Activated T-cell treated with anti-CD3 and anti-CD28 coated beads for 48 hours (primary cell): Measurements from ENCODE around the gene EIF4EBP2.

Experiments
- DNase-seq: peaks from one replicate; pipeline ENCODE4 v3.0.0-alpha.2; 2020; ENCODE audit warnings: low read depth

The EIF4EBP2 gene

GRCh38 chr10:70432561-70433263 is 28.8 kb downstream of the EIF4EBP2 start:
- no peak for DNase-seq

- DNase-seq, result no peak
These were observed 29.8 kb downstream of the EIF4EBP2 start for GRCh38 chr10:70433581-70434280.

GRCh38 chr10:70435241-70436085 is 31.5 kb downstream of the EIF4EBP2 start:
- DNase-seq, result no peak

- DNase-seq, result no peak
These were observed 33.8 kb downstream of the EIF4EBP2 start for GRCh38 chr10:70437721-70438120.

GRCh38 chr10:70440296-70441160 is 36.6 kb downstream of the EIF4EBP2 start:
- no peak for DNase-seq

- DNase-seq, result no peak
These were observed 37.4 kb downstream of the EIF4EBP2 start, which contains the start of gene NODAL for GRCh38 chr10:70441161-70441894. TSS of gene NODAL (minus strand) at chr10:70441681. CDS start at chr10:70441667, 14 bp downstream.

- no peak for DNase-seq
These were observed 38.0 kb downstream of the EIF4EBP2 start for GRCh38 chr10:70441895-70442309.

GRCh38 chr10:70442332-70442988 is 38.5 kb downstream of the EIF4EBP2 start:
- DNase-seq, result no peak

GRCh38 chr10:70444744-70445143 is 40.8 kb downstream of the EIF4EBP2 start:
- DNase-seq, result no peak

GRCh38 chr10:70445718-70446657 is 42.0 kb downstream of the EIF4EBP2 start:
- no peak for DNase-seq

- no peak for DNase-seq
These were observed 44.3 kb downstream of the EIF4EBP2 start for GRCh38 chr10:70448236-70448635.

- DNase-seq, result no peak
These were observed 51.3 kb downstream of the EIF4EBP2 start for GRCh38 chr10:70455213-70455630.

- DNase-seq, result no peak
These were observed 52.2 kb downstream of the EIF4EBP2 start for GRCh38 chr10:70456164-70456563.

GRCh38 chr10:70457759-70458305 is 53.9 kb downstream of the EIF4EBP2 start:
- no peak for DNase-seq

- peak; percentile 60 for DNase-seq
These were observed 54.5 kb downstream of the EIF4EBP2 start for GRCh38 chr10:70458329-70459060.

- no peak for DNase-seq
These were observed 55.3 kb downstream of the EIF4EBP2 start for GRCh38 chr10:70459061-70459773.

GRCh38 chr10:70459774-70460490 is 56.0 kb downstream of the EIF4EBP2 start:
- no peak for DNase-seq
